ENCODE measurements around the gene ARHGAP31.

GRCh38 chr3:119297169-119297568 is 3.0 kb downstream of the ARHGAP31 start:
- TF ChIP-seq, protein P1, sequence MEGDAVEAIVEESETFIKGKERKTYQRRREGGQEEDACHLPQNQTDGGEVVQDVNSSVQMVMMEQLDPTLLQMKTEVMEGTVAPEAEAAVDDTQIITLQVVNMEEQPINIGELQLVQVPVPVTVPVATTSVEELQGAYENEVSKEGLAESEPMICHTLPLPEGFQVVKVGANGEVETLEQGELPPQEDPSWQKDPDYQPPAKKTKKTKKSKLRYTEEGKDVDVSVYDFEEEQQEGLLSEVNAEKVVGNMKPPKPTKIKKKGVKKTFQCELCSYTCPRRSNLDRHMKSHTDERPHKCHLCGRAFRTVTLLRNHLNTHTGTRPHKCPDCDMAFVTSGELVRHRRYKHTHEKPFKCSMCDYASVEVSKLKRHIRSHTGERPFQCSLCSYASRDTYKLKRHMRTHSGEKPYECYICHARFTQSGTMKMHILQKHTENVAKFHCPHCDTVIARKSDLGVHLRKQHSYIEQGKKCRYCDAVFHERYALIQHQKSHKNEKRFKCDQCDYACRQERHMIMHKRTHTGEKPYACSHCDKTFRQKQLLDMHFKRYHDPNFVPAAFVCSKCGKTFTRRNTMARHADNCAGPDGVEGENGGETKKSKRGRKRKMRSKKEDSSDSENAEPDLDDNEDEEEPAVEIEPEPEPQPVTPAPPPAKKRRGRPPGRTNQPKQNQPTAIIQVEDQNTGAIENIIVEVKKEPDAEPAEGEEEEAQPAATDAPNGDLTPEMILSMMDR (IDR thresholded peaks at IDR 0.05) = no peak
- no peak for TF ChIP-seq POLR2A (IDR thresholded peaks at IDR 0.05)
